PFSK-1 (cell line): Measurements from ENCODE around the gene SNRPA1.

Experiments used
- POLR2AphosphoS5 ChIP-seq: IDR thresholded peaks from 2 replicates; pipeline ENCODE4 v1.6.1; 2012; ENCODE audit warnings: low read depth, mild to moderate bottlenecking, control low read depth, low read length, moderate library complexity
- SIN3A ChIP-seq: IDR thresholded peaks from 2 replicates; pipeline ENCODE4 v1.6.1; 2012; ENCODE audit warnings: mild to moderate bottlenecking, low read length, moderate library complexity, borderline replicate concordance; ENCODE audit not compliant: insufficient read depth

DNA sequence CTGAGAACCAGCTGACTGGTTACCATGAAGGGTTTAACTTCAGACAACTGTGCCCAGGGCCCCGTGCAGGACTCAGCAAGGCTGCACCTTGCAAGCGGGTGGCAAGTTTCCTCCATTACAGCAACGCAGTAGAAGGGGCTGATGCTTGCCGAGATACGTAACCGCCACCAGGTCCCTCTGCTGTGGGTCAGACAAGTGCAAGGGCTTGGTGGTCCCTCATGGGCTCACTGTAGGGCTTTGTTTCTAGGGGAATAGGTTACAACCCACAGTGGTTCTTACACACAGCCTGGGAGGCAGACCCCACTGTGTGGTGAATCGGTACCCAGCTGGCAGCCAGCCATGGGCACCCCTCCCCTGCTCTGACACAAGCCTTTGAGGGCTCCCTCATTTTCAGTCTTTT is 15.5 kb upstream of the SNRPA1 start:
- no peak for TF ChIP-seq SIN3A
- no peak for TF ChIP-seq POLR2AphosphoS5
